GM21737 (cell line): Measurements from ENCODE around the gene CD19.
A peak's percentile ranks its signal among the peaks of the same experiment; 100 is the strongest.
"Not testable (repeated sequence)": the region's sequence is repeated elsewhere in the genome, so short reads cannot be mapped to it uniquely, and the experiment has no call there.

Experiments
- ATAC-seq: cut with Tn5 transposase; IDR thresholded peaks from one replicate; pipeline ENCODE4 v1.9.1; 2021; ENCODE audit warnings: mild to moderate bottlenecking, moderate library complexity; ENCODE audit not compliant: unreplicated experiment

Gene CD19

GRCh38 chr16:28935924-28936783, 4.4 kb downstream of the CD19 start:
- ATAC-seq: peak; percentile 70

DNA sequence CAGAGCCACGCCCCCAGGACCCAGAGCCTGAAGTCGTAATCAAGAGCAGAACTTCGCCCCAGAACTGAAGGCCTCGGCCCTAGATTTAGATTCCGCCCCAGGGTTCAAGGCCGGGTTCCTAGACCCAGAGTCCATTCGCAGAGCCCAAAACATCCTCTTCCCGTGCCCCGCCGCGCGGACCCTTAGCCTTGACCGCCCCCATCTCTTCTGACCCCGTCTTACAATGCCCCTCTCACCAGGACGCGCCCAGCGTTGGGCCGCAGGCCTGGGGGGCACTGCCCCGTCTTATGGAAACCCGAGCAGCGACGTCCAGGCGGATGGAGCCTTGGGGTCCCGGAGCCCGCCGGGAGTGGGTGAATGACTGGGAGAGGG, 5.0 kb downstream of the CD19 start:
- ATAC-seq: no peak

GRCh38 chr16:28937222-28937876, 5.6 kb downstream of the CD19 start:
- no peak for ATAC-seq

DNA sequence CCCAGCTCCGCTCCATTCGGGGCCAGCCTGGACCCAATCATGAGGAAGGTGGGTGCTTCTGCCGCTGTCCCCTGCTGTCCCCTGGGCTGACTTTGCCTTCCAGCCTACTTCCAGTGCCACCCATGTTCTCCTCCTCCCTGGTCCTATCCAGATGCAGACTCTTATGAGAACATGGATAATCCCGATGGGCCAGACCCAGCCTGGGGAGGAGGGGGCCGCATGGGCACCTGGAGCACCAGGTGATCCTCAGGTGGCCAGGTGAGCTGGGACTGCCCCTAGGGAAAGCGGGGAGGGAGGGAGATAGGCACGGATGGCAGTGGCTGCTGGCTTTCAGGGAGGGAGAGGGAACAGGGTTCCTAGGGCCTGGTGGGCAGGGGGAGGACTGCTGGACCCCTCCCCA, 7.0 kb downstream of the CD19 start:
- no peak for ATAC-seq

GRCh38 chr16:28939825-28940224, 8.1 kb downstream of the CD19 start:
- ATAC-seq: not testable (repeated sequence)

GRCh38 chr16:28943281-28943680, 11.5 kb downstream of the CD19 start:
- ATAC-seq: no peak

DNA sequence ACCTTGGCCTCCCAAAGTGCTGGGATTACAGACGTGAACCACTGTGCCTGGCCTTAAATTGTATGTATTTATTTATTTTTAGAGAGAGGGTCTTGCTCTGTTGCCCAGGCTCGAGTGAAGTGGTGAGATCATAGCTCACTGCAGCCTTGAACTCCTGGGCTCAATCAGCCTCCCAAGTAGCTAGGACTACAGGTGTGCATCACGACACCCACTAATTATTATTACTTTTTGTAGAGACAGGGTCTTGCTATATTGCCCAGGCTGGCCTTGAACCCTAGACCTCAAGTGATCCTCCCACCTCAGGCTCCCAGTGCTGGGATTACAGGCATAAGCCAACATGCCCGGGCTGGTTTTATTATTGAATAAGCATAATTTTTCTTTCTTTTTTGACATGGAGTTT, 14.9 kb downstream of the CD19 start:
- no peak for ATAC-seq

DNA sequence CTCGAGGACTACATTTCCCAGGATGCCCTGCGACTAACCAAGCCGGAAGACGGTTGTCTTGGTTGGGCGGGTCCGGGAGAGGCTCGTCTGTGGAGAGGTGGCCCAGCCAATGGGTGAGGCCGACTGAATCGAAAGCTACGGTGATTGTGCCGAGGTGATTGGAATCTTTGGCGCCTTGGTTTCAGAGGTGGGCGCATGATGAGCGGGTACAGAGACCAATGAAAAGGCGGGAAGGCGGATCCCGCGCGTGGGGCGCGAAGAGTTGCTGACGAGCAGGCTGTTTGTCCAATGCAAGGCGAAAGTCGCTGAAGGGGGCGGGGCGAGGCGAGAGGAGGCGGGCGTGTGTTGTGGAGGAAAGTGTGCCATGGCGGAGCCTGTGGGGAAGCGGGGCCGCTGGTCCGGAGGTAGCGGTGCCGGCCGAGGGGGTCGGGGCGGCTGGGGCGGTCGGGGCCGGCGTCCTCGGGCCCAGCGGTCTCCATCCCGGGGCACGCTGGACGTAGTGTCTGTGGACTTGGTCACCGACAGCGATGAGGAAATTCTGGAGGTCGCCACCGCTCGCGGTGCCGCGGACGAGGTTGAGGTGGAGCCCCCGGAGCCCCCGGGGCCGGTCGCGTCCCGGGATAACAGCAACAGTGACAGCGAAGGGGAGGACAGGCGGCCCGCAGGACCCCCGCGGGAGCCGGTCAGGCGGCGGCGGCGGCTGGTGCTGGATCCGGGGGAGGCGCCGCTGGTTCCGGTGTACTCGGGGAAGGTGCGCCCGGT, 19.1 kb downstream of the CD19 start, which contains the start of gene NFATC2IP:
Gene NFATC2IP (plus strand): TSS at position 290 of the 762 bp plus-strand sequence. CDS start 75 bp downstream, at position 365.
- peak; percentile 89 for ATAC-seq

DNA sequence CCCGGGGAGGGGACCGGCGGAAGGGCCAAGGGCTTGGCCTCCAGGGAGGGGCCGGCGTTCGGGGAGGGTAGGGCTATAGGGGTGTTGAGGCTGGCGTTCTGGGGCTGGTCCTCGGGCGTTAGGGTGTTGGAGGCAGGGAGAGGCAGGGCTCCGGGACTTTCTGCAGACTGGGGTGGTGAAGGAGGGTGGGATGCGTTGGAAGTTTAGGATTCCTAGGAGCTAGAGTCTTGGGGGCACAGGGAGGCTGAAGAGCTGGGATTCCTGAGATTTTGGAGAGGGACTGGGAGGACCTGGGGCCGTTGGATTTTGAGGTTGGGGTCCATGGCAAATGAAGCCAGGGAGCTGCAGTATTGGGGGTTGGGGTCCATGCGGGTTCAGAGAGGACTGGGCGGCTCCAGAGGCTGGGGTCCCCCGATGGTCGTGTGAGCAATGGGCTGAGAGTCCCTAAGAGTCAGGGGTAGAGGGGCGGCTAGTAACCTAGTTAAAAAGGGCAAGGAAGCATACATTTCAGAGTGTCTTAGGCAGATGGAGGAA, 19.7 kb downstream of the CD19 start:
- ATAC-seq: no peak

DNA sequence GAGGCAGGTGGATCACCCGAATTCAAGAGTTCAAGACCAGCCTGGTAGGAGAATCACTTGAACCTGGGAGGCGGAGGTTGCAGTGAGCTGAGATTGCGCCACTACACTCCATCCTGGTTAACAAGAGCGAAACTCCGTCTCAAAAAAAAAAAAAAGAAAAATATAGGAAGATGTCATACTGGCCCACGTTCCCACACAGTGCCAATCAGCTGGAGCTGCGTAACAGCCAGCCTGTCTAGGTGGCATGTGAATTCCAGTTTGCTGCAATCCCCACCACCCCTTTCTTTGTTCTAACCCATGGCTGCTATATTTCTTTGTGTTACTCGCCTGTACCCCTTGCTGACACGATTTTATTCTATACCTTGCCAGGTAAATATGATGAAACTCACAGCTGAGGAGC, 26.4 kb downstream of the CD19 start:
- ATAC-seq: no peak

DNA sequence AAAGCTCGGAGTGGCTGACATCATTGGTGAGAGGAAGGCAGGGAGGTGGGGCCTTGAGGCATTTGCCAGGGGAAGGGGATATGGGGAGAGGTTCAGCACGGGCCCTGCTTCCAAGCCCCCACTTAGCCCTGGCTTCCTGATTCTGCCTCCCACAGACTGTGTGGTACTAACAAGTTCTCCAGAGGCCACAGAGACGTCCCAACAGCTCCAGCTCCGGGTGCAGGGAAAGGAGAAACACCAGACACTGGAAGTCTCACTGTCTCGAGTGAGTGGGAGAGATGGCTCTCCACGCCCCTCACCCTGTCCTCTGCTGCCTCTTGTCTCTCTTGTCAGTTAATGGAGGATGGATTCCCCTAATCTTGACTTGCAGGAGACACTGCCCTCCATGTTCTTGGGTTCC, 27.1 kb downstream of the CD19 start:
- ATAC-seq: no peak

DNA sequence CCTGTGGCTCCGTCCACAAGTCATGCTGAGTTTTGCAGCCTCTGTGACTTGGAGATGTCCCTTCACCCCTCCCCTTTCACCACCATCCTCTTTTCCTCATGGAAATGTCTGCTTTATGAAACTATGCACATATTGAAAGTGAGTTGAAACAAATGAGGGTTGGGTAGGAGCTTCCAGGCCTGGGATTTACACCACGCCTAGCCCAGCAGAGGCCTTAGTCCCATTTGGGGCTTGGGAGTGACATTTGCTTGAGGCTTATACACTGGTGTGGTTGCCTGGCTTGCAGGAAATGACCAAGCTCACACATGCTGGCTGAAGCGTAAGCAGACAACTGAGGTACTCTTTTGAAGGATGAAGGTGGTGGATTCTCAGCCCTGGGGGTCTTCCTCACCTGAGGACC, 32.3 kb downstream of the CD19 start:
- ATAC-seq: no peak

DNA sequence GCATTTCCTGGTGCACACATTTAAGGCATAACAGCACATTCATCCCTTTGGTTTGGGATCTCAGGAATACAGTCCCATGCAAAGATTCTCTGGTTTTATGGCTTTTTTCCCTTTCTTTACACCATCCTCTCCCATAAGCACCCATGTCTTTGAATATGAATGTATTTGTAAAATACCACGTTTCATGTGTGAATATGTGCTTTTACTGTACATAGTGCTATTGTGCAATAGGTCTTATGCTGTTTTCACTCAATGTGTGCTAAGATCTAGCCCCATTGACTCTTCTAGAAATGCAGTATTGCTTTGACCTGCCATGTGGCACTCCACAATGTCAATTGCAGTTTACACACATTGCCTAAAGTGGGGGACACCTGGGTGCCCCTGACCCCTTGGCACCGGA, 32.7 kb downstream of the CD19 start:
- ATAC-seq: no peak

- no peak for ATAC-seq
These were observed 35.4 kb downstream of the CD19 start for GRCh38 chr16:28967156-28967555.

DNA sequence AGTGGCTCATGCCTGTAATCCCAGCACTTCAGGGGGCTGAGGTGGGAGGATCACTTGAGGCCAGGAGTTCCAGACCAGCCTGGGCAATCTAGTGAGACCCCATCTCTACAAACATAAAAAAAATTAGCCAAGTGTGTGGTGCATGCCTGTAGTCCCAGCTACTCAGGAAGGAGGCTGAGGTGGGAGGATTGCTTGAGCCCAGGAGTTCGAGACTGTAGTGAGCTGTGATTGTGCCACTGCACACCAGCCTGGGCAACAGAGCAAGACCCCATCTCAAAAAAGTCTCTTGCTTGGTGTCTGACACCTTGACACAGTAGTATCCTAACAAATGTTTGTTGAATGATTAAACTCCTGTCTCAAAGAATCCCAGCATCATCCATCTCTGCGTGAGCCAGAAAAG, 37.9 kb downstream of the CD19 start:
- not testable (repeated sequence) for ATAC-seq

DNA sequence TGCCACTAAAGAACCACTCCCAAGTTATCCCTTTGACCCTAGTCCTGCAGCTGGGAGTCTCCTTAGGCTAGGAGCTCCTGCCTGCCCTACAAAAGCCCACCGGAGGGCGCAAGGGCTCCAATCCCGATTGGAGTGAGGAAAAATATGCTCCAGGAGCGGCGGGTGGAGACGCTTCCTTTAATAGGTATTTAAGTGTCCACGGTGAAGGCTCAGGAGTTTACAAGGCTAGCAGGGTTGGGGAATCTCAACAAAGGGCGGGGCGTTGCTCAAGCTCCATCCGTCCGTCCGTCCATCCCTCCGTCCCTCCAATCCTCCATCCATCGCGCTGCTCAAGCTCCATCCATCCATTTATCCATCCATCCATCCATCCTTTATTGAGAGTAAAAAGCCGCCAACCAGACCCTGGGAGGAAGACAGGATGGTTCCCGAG, 42.3 kb downstream of the CD19 start:
- ATAC-seq: peak; percentile 6

DNA sequence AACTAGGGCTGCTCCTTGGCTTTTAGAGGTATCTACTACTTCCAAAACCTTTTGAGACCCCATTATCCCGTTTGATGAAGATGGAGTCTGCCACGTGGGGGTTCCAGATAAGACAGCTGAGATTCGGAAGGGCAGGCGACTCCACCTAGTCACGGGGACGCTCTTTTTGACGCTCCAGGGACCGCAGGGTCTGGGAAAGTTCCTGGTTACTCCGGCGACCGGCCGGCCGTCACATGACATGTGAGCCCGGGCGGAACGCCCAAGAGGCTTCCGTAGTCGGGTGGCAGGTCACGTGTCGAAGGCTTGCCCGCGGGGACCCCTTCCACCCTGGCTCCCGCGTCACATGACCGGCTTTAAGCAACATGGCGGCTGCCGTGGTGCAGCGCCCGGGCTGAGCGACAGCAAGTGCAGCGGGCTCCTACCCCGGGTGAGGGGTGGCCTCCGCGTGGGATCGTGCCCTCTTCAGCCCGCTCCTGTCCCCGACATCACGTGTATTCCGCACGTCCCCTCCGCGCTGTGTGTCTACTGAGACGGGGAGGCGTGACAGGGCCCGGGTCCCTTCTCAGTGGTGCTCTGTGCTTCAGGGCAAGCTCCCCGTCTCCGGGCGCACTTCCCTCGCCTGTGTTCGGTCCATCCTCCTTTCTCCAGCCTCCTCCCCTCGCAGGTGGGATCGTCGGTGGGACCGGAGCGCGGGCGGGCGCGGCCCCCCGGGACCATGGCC, 42.8 kb downstream of the CD19 start, which contains the start of gene SPNS1:
Gene SPNS1 (plus strand): TSS at position 342 of the 721 bp plus-strand sequence. CDS start 374 bp downstream, at position 716.
- ATAC-seq: peak; percentile 77

DNA sequence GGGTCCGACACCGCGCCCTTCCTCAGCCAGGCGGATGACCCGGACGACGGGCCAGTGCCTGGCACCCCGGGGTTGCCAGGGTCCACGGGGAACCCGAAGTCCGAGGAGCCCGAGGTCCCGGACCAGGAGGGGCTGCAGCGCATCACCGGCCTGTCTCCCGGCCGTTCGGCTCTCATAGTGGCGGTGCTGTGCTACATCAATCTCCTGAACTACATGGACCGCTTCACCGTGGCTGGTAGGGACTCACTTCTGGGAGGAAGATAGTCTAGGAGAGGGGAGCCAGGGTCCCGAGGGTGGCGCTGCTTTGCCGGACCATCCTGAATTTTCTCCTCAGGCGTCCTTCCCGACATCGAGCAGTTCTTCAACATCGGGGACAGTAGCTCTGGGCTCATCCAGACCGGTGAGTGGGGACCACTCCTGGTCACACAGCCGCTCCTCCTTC, 43.4 kb downstream of the CD19 start:
- peak; percentile 14 for ATAC-seq

DNA sequence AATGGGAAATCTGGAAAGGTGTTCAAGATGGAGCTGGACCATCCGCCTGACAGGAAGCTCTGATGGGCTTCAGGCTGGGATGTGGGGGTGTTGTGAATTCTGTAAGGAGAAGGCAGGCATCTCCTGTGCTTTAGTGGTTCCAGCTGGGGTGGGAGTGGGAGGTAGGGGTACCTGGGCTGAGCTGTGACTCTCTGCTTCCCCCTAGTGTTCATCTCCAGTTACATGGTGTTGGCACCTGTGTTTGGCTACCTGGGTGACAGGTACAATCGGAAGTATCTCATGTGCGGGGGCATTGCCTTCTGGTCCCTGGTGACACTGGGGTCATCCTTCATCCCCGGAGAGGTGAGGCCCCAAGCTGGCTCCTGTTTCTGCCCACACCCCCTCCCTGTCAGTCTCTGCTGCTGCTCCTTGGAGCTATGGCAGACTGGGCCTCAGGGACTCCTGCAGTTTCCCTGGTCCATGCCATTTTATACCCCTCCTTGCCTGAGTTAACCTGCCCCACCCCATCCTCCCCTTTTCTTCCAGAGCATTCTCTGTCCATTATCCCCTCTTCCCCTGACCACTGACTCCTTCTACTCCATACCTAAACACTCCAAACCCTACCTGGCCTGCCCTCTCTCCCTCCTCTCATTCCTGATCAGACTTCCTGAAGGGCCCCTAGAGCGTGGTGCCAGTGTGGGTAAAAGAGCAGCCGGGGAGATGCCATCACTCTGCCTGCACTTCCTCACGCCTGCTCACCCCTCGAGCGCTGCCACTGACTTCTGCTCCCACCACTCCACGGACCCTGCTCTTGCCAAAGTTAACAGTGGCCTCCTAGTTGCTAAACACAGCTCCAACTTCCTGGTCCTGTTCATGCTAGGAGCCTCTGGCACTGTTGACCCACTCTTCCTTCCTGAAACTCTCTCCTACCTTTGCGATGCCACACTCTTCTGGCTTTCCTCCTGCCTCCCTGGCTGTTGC, 46.2 kb downstream of the CD19 start:
- ATAC-seq: no peak
